ENCODE data around the gene CCR4.

DNA sequence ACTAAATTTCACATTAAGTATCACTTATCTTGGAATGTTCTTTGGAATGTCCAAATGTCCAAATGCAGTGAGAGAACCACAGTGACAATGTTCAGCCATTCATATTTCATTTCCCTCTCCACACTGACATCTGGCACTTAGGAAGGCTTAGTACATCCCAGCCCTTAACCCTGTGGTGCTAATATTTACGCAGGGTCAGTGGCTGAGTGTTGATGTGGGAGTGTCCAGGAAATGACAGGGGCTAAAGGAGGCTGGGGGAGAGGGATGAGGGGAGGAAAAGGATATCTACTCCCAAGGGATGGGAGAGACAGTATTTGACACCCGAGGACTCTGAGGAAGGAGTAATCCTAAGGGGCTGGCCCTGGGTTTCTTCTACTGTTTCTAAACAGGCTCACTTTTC lies 14.1 kb upstream of the CCR4 start:
- TF ChIP-seq, protein P1, sequence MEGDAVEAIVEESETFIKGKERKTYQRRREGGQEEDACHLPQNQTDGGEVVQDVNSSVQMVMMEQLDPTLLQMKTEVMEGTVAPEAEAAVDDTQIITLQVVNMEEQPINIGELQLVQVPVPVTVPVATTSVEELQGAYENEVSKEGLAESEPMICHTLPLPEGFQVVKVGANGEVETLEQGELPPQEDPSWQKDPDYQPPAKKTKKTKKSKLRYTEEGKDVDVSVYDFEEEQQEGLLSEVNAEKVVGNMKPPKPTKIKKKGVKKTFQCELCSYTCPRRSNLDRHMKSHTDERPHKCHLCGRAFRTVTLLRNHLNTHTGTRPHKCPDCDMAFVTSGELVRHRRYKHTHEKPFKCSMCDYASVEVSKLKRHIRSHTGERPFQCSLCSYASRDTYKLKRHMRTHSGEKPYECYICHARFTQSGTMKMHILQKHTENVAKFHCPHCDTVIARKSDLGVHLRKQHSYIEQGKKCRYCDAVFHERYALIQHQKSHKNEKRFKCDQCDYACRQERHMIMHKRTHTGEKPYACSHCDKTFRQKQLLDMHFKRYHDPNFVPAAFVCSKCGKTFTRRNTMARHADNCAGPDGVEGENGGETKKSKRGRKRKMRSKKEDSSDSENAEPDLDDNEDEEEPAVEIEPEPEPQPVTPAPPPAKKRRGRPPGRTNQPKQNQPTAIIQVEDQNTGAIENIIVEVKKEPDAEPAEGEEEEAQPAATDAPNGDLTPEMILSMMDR (IDR thresholded peaks at IDR 0.05): no peak
- TF ChIP-seq POLR2A (IDR thresholded peaks at IDR 0.05): no peak

Data from thyroid gland (tissue), 4 donors.